IMR-90 (cell line): ENCODE results near the gene COX19. TPM values are rescaled to one million over a fixed set of nuclear protein-coding genes. Genes with fewer than 3 reads are reported as not detected.

ENCODE experiments used
- ATAC-seq: fragments of 200-7000 bp; cut with Tn5 transposase; 2 replicates; pipeline ENCODE4 v1.9.1; 2020; ENCODE audit warnings: low read depth, mild to moderate bottlenecking, moderate library complexity
- BruUV-seq: library from RNA; stranded (reverse); fragments of 400-500 nt; replicated peaks from 2 replicates; lab custom pipeline; 2021; lab: Mats Ljungman, UMichigan
- CTCF ChIA-PET: fragments of 300-600 bp; formaldehyde crosslinking; extraction: SDS; loops from one replicate; lab custom pipeline; 2021; ENCODE audit warnings: antibody characterized with exemption; lab: Yijun Ruan, JAX
- POLR2A ChIA-PET: fragments of 300-600 bp; sonication (Branson Sonifier 250); formaldehyde crosslinking; loops from one replicate; lab custom pipeline; 2022; ENCODE audit warnings: antibody characterized with exemption; ENCODE audit not compliant: unreplicated experiment; lab: Charles Lee
- DNase-seq: peaks from one replicate; pipeline ENCODE4 v3.0.0; 2013
- H2AFZ ChIP-seq: replicated peaks from 2 replicates; pipeline ENCODE3; 2013; ENCODE audit warnings: low read length, mild to moderate bottlenecking; ENCODE audit not compliant: poor library complexity
- H2AK5ac ChIP-seq: 2 replicates; pipeline ENCODE4 v1.6.1; 2013; ENCODE audit warnings: low read depth, low read length, inconsistent platforms
- H2AK9ac ChIP-seq: replicated peaks from 2 replicates; pipeline ENCODE3; 2013; ENCODE audit warnings: mild to moderate bottlenecking, low read depth, low read length, moderate library complexity; ENCODE audit not compliant: poor library complexity
- H2BK120ac ChIP-seq: 2 replicates; pipeline ENCODE4 v1.6.1; 2013; ENCODE audit warnings: low read depth, low read length, inconsistent platforms
- H2BK15ac ChIP-seq: 3 replicates; pipeline ENCODE4 v1.6.1; 2013; ENCODE audit warnings: low read depth, low read length, inconsistent platforms
- H2BK20ac ChIP-seq: 2 replicates; pipeline ENCODE4 v1.6.1; 2013; ENCODE audit warnings: low read depth, mild to moderate bottlenecking, inconsistent platforms, low read length, moderate library complexity
- H2BK5ac ChIP-seq: 2 replicates; pipeline ENCODE4 v1.6.1; 2013; ENCODE audit warnings: mild to moderate bottlenecking, low read depth, low read length, inconsistent platforms; ENCODE audit not compliant: poor library complexity, severe bottlenecking
- H3K14ac ChIP-seq: replicated peaks from 2 replicates; pipeline ENCODE4 v1.6.1; 2013; ENCODE audit warnings: low read depth, low read length, inconsistent platforms
- H3K18ac ChIP-seq: 2 replicates; pipeline ENCODE4 v1.6.1; 2013; ENCODE audit warnings: low read depth, low read length, control low read depth
- H3K23ac ChIP-seq: 2 replicates; pipeline ENCODE4 v1.6.1; 2013; ENCODE audit warnings: low read depth, low read length, inconsistent platforms
- H3K27ac ChIP-seq: 2 replicates; pipeline ENCODE4 v1.5.1; 2013; ENCODE audit warnings: mild to moderate bottlenecking, control low read depth, low read length; ENCODE audit not compliant: insufficient read depth
- H3K27me3 ChIP-seq: 2 replicates; pipeline ENCODE4 v1.6.1; 2013; ENCODE audit warnings: low read length; ENCODE audit not compliant: control insufficient read depth, insufficient read depth
- H3K36me3 ChIP-seq: 2 replicates; pipeline ENCODE4 v1.6.1; 2013; ENCODE audit warnings: low read length, mixed read lengths; ENCODE audit not compliant: control insufficient read depth, insufficient read depth
- H3K4ac ChIP-seq: 2 replicates; pipeline ENCODE4 v1.6.1; 2013; ENCODE audit warnings: low read depth, low read length, inconsistent platforms
- H3K4me1 ChIP-seq: 2 replicates; pipeline ENCODE4 v1.6.1; 2013; ENCODE audit warnings: low read length, mixed read lengths; ENCODE audit not compliant: control insufficient read depth, insufficient read depth
- H3K4me2 ChIP-seq: 2 replicates; pipeline ENCODE4 v1.6.1; 2013; ENCODE audit warnings: low read depth, mild to moderate bottlenecking, control low read depth, low read length, moderate library complexity
- H3K4me3 ChIP-seq: 2 replicates; pipeline ENCODE4 v1.5.1; 2013; ENCODE audit warnings: low read depth, mild to moderate bottlenecking, control low read depth, low read length, moderate library complexity; ENCODE audit not compliant: insufficient read depth
- H3K56ac ChIP-seq: 2 replicates; pipeline ENCODE4 v1.6.1; 2013; ENCODE audit warnings: low read length, inconsistent platforms; ENCODE audit not compliant: insufficient read depth; ENCODE audit errors: extremely low read depth
- H3K79me1 ChIP-seq, 2 experiments: 2 replicates each; pipeline ENCODE4 v1.6.1; 2013; ENCODE audit warnings: low read length in 2 of 2, inconsistent platforms in 1 of 2, low read depth in 1 of 2
- H3K9ac ChIP-seq: 2 replicates; pipeline ENCODE4 v1.6.1; 2013; ENCODE audit warnings: low read depth, low read length, control low read depth
- H3K9me1 ChIP-seq: 2 replicates; pipeline ENCODE4 v1.6.1; 2013; ENCODE audit warnings: low read length, inconsistent platforms; ENCODE audit not compliant: insufficient read depth
- H3K9me3 ChIP-seq: 2 replicates; pipeline ENCODE4 v1.6.1; 2013; ENCODE audit warnings: low read length; ENCODE audit not compliant: control insufficient read depth, insufficient read depth
- H4K20me1 ChIP-seq: 2 replicates; pipeline ENCODE4 v1.6.1; 2013; ENCODE audit warnings: low read length, inconsistent platforms; ENCODE audit not compliant: insufficient read depth
- H4K5ac ChIP-seq: 2 replicates; pipeline ENCODE4 v1.6.1; 2013; ENCODE audit warnings: mild to moderate bottlenecking, low read depth, low read length, control low read depth
- H4K8ac ChIP-seq, 2 experiments: 2 replicates each; pipeline ENCODE4 v1.6.1; 2013; ENCODE audit warnings: low read depth in 2 of 2, low read length in 2 of 2, control low read depth in 1 of 2, inconsistent platforms in 1 of 2
- H4K91ac ChIP-seq: 2 replicates; pipeline ENCODE4 v1.6.1; 2013; ENCODE audit warnings: low read depth, low read length, inconsistent platforms; ENCODE audit not compliant: insufficient read depth
- BHLHE40 ChIP-seq: fragments of 150-350 bp; IDR thresholded peaks from 2 replicates; pipeline ENCODE4 v1.6.1; 2016; ENCODE audit warnings: mild to moderate bottlenecking, low read depth, low read length
- CEBPB ChIP-seq: IDR thresholded peaks from 2 replicates; pipeline ENCODE4 v1.6.1; 2012; ENCODE audit warnings: low read depth, low read length, improper control_type of control experiment
- CHD1 ChIP-seq: IDR thresholded peaks from 2 replicates; pipeline ENCODE4 v1.6.1; 2012; ENCODE audit warnings: low read depth, low read length, improper control_type of control experiment
- CTCF ChIP-seq: conservative IDR thresholded peaks from 2 replicates; pipeline ENCODE4 v1.5.1; 2012; ENCODE audit warnings: mild to moderate bottlenecking, low read depth, low read length, improper control_type of control experiment
- ELK1 ChIP-seq: fragments of 150-350 bp; IDR thresholded peaks from 2 replicates; pipeline ENCODE4 v1.6.1; 2016; ENCODE audit warnings: low read depth, mild to moderate bottlenecking, low read length, moderate library complexity, borderline replicate concordance
- FOS ChIP-seq: fragments of 150-350 bp; IDR thresholded peaks from 2 replicates; pipeline ENCODE4 v1.6.1; 2016; ENCODE audit warnings: low read depth, low read length
- MAFK ChIP-seq: IDR thresholded peaks from 2 replicates; pipeline ENCODE4 v1.6.1; 2012; ENCODE audit warnings: low read depth, low read length, improper control_type of control experiment
- MAZ ChIP-seq: IDR thresholded peaks from 2 replicates; pipeline ENCODE4 v1.6.1; 2012; ENCODE audit warnings: low read depth, mild to moderate bottlenecking, low read length, improper control_type of control experiment, moderate library complexity, borderline replicate concordance
- NFE2L2 ChIP-seq: fragments of 150-350 bp; IDR thresholded peaks from 2 replicates; pipeline ENCODE4 v1.6.1; 2016; ENCODE audit warnings: low read depth, mild to moderate bottlenecking, low read length
- POLR2A ChIP-seq: IDR thresholded peaks from 2 replicates; pipeline ENCODE4 v1.6.1; 2012; ENCODE audit warnings: mild to moderate bottlenecking, low read depth, low read length
- RAD21 ChIP-seq: IDR thresholded peaks from 2 replicates; pipeline ENCODE4 v1.6.1; 2012; ENCODE audit warnings: low read length, improper control_type of control experiment
- RCOR1 ChIP-seq: IDR thresholded peaks from 2 replicates; pipeline ENCODE4 v1.6.1; 2012; ENCODE audit warnings: mild to moderate bottlenecking, low read length, improper control_type of control experiment; ENCODE audit not compliant: insufficient replicate concordance
- RFX5 ChIP-seq: IDR thresholded peaks from 2 replicates; pipeline ENCODE4 v1.8.0; 2012; ENCODE audit warnings: low read depth, mild to moderate bottlenecking, low read length, moderate library complexity
- SMC3 ChIP-seq: fragments of 150-350 bp; IDR thresholded peaks from 2 replicates; pipeline ENCODE4 v1.6.1; 2016; ENCODE audit warnings: low read depth, mild to moderate bottlenecking, antibody characterized with exemption, low read length, moderate library complexity
- USF2 ChIP-seq: fragments of 150-350 bp; IDR thresholded peaks from 2 replicates; pipeline ENCODE4 v1.6.1; 2017; ENCODE audit warnings: mild to moderate bottlenecking, antibody characterized with exemption, low read length, low read depth
- WGBS, 2 experiments: methylation state at CpG; one replicate each; pipeline versions ENCODE4 v1.1.5 to v1.1.7; 2013; ENCODE audit warnings: missing lambda C conversion rate in 2 of 2; ENCODE audit not compliant: insufficient read length in 1 of 2; ENCODE audit errors: extremely low coverage in 2 of 2; 5-methylcytosine and 5-hydroxymethylcytosine counted together
- dilution Hi-C: fragments of 300-500 bp; cut with HindIII; formaldehyde crosslinking; loops from one replicate; pipeline ENCODE4 v1.14.3; 2018; ENCODE audit warnings: low sequenced_read_pairs; ENCODE audit not compliant: unreplicated experiment
- in situ Hi-C: fragments of 300-500 bp; cut with MboI; formaldehyde crosslinking; loops from 3 replicates; pipeline ENCODE4 v1.14.3; 2019; ENCODE audit warnings: low sequenced_read_pairs, inconsistent platforms, mixed read lengths
- intact Hi-C: fragments of 100-400 bp; cut with micrococcal nuclease; formaldehyde crosslinking; loops from 2 replicates; pipeline ENCODE4 v1.10.0; 2022
- polyA plus RNA-seq, 3 experiments: library from polyadenylated mRNA; depleted of rRNA; stranded (reverse); fragments of >200 nt; gene quantifications; 2 replicates each; pipeline ENCODE4 v1.2.3, GENCODE V29; 2012; ENCODE audit warnings: low replicate concordance in 1 of 3
- total RNA-seq: library from RNA; depleted of rRNA; stranded (reverse); fragments of >200 nt; gene quantifications from 2 replicates; pipeline ENCODE4 v1.2.3, GENCODE V29; 2012

Gene COX19
- total and polyA plus RNA-seq, 2 of the 4 experiments (the other 2 are of a cell fraction): 3.9 to 7.3 TPM

- no peak overlapping the region for H3K4me2 ChIP-seq
- no peaks in the 10 kb centered on the region for H3K4me1 ChIP-seq
- no peak overlapping the region for H4K5ac ChIP-seq
- H4K8ac ChIP-seq: no peak overlapping the region
- H2AK5ac ChIP-seq: no peak overlapping the region
- H4K91ac ChIP-seq: no peak overlapping the region
- ATAC-seq (no peak), DNase-seq (no peak)
- H3K4ac ChIP-seq: no peak overlapping the region
- dilution Hi-C loops (no loop called here), in situ Hi-C loops (no loop called here), intact Hi-C loops (no loop called here)
- H3K9me3 ChIP-seq: no peaks in the 10 kb centered on the region
- no TSS peak for BruUV-seq
- no peak overlapping the region for H3K4me3 ChIP-seq
- H2AFZ ChIP-seq: no peak overlapping the region
- H3K14ac ChIP-seq: no peak overlapping the region
- H3K18ac ChIP-seq: no peak overlapping the region
- CTCF ChIA-PET: no interaction called here
- H3K27ac ChIP-seq: no peak overlapping the region
- H3K79me1 ChIP-seq: peaks cover 19 to 39% of the 10 kb centered on the region in 2 experiments
- TF ChIP-seq CHD1 (no peak), ELK1 (no peak), RCOR1 (no peak), CTCF (no peak), MAFK (no peak), USF2 (no peak), NFE2L2 (no peak), CEBPB (no peak), SMC3 (no peak), RFX5 (no peak), MAZ (no peak), POLR2A (no peak), RAD21 (no peak), BHLHE40 (no peak), FOS (no peak)
- POLR2A ChIA-PET: no interaction called here
- no peak overlapping the region for H2BK5ac ChIP-seq
- peaks cover 46% of the 10 kb centered on the region for H4K20me1 ChIP-seq
- H2BK20ac ChIP-seq: no peak overlapping the region
- H3K9ac ChIP-seq: no peak overlapping the region
- H3K9me1 ChIP-seq: 0 out of 2 replicates have a peak, but pooled peaks cover 4% of the 10 kb centered on the region
- H3K36me3 ChIP-seq: peaks cover 38% of the 10 kb centered on the region
- peaks cover 5% of the 10 kb centered on the region for H3K27me3 ChIP-seq
- 94% methylated on average over 21 of the region's 39 CpGs; no CpG with 5 or more reads in 1 of the 2 experiments for WGBS, 2 experiments
- H2BK15ac ChIP-seq: no peak overlapping the region
- H3K23ac ChIP-seq: no peak overlapping the region
- no peak overlapping the region for H3K56ac ChIP-seq
- no peak overlapping the region for H2BK120ac ChIP-seq
- no peak overlapping the region for H2AK9ac ChIP-seq
Observed at GRCh38 chr7:967361-968082, 7.8 kb downstream of the COX19 start.
